Gastrocnemius medialis (tissue), 4 donors: Measurements from ENCODE around the gene PCDHB16. TPM values are rescaled to one million over a fixed set of nuclear protein-coding genes. Genes with fewer than 3 reads are reported as not detected.
A peak's percentile ranks its signal among the peaks of the same experiment; 100 is the strongest.
"Not testable (repeated sequence)": the region's sequence is repeated elsewhere in the genome, so short reads cannot be mapped to it uniquely, and the experiment has no call there.

Experiments used
- ATAC-seq, 2 donors: fragments of 150-250 bp; one replicate each; pipeline ENCODE4 v1.9.1; 2016
- DNase-seq, 2 donors: peaks; one replicate each; pipeline ENCODE4 v3.0.0-alpha.2; 2019
- H3K27ac ChIP-seq, 4 donors: fragments of 200-600 bp; sonication (generic); 1 replicate in 1 of 4; 2 replicates in 3 of 4; pipeline ENCODE4 v1.5.1; 2016 to 2018; ENCODE audit warnings: mild to moderate bottlenecking in 2 of 4, moderate library complexity in 1 of 4
- H3K27me3 ChIP-seq, 3 donors: fragments of 200-600 bp; sonication (generic) in 2 of 3; 1 replicate in 1 of 3; 2 replicates in 2 of 3; pipeline versions ENCODE4 v1.5.1 to v1.6.0; 2016 to 2019; ENCODE audit warnings: mild to moderate bottlenecking in 1 of 3, moderate library complexity in 1 of 3
- H3K36me3 ChIP-seq, 2 donors: fragments of 200-600 bp; sonication (generic) in 1 of 2; one replicate each; pipeline ENCODE4 v1.5.1; 2017 to 2018
- H3K4me1 ChIP-seq, 2 donors: fragments of 200-600 bp; sonication (generic) in 1 of 2; one replicate each; pipeline ENCODE4 v1.5.1; 2016 to 2017; ENCODE audit warnings: mild to moderate bottlenecking in 2 of 2
- H3K4me3 ChIP-seq, 4 donors: fragments of 200-600 bp; sonication (generic) in 3 of 4; 1 replicate in 1 of 4; 2 replicates in 3 of 4; pipeline ENCODE4 v1.5.1; 2016 to 2019; ENCODE audit warnings: mild to moderate bottlenecking in 2 of 4
- H3K9me3 ChIP-seq, 3 donors: fragments of 200-600 bp; sonication (generic) in 2 of 3; 1 replicate in 1 of 3; 2 replicates in 2 of 3; pipeline ENCODE4 v1.5.1; 2016 to 2019
- CTCF ChIP-seq, 5 experiments: fragments of 450-650 bp in 3 of 5; fragments of 200-600 bp in 2 of 5; sonication (generic) in 2 of 5; IDR thresholded peaks in 4 of 5; conservative IDR thresholded peaks in 1 of 5; 1 replicate in 4 of 5; 2 replicates in 1 of 5; pipeline ENCODE4 v1.5.1; 2016 to 2019; ENCODE audit warnings: antibody characterized with exemption in 5 of 5, mild to moderate bottlenecking in 3 of 5, moderate library complexity in 3 of 5
- POLR2A ChIP-seq, 2 donors: fragments of 450-650 bp; IDR thresholded peaks; one replicate each; pipeline ENCODE4 v1.6.1; 2017; ENCODE audit warnings: antibody characterized with exemption in 2 of 2, mild to moderate bottlenecking in 2 of 2, moderate library complexity in 2 of 2
- in situ Hi-C, 4 donors: fragments of 200-750 bp; cut with MboI; loops; one replicate each; pipeline versions ENCODE4 v1.15.0 to v1.8.0; 2017; ENCODE audit warnings: low sequenced_read_pairs in 4 of 4
- intact Hi-C: fragments of 100-400 bp; cut with DNase I; formaldehyde crosslinking; loops from one replicate; pipeline ENCODE4 v1.15.1; 2023; ENCODE audit warnings: low total_unique reads
- total RNA-seq, 4 donors: library from RNA; depleted of rRNA; stranded (reverse); fragments of >200 nt; gene quantifications; one replicate each; pipeline versions ENCODE4 v1.1.0 to v1.2.3, GENCODE V29; 2016

PCDHB16 gene
- total RNA-seq, 4 donors from 2014 or later = 0.87 to 2.5 (median 1.7) TPM

- Histone ChIP-seq H3K27me3 (peaks cover 0 to 17% (median 0%) of the 10 kb centered on the region in 3 donors), H3K9me3 (peaks cover 0 to 8% (median 2%) of the 10 kb centered on the region in 3 donors), H3K36me3 (no peaks in the 10 kb centered on the region), H3K27ac (no peak overlapping the region), H3K4me1 (no peaks in the 10 kb centered on the region), H3K4me3 (no peak overlapping the region)
- TF ChIP-seq CTCF (IDR thresholded peaks at IDR 0.05 in 4 of 5, conservative IDR thresholded peaks at IDR 0.05 in 1 of 5) (no peak), POLR2A (IDR thresholded peaks at IDR 0.05) (no peak)
- in situ Hi-C loops (no loop called here), intact Hi-C loops (no loop called here)
- no peak for DNase-seq
- no peak for ATAC-seq
These were observed 14.2 kb downstream of the PCDHB16 start for GRCh38 chr5:141196363-141196762.

GRCh38 chr5:141199359-141200235 is 17.4 kb downstream of the PCDHB16 start, which contains the start of gene PCDHB11:
PCDHB11 (plus strand) TSS chr5:141199627; CDS start chr5:141199775, 148 bp downstream.
- no peaks in the 10 kb centered on the region for H3K36me3 ChIP-seq
- in situ Hi-C loops (loop anchor here in 2 of 4 donors (25.0 kb wide), 1 partner anchor 363 kb away; no protein-coding TSS in a partner anchor), intact Hi-C loops (no loop called here)
- H3K4me1 ChIP-seq = no peaks in the 10 kb centered on the region
- TF ChIP-seq CTCF (IDR thresholded peaks at IDR 0.05 in 4 of 5, conservative IDR thresholded peaks at IDR 0.05 in 1 of 5) (no peak), POLR2A (IDR thresholded peaks at IDR 0.05) (no peak)
- H3K9me3 ChIP-seq = peaks cover 0 to 8% (median 2%) of the 10 kb centered on the region in 3 donors
- H3K27me3 ChIP-seq = peaks cover 0 to 17% (median 0%) of the 10 kb centered on the region in 3 donors
- peak within 1 kb of the TSS in 2 of 4 donors; percentile 11 to 22 for H3K4me3 ChIP-seq
- DNase-seq = no peak
- no peak within 1 kb of the TSS for H3K27ac ChIP-seq
- ATAC-seq = no peak

- intact Hi-C loops, H3K4me1 ChIP-seq, DNase-seq, H3K4me3 ChIP-seq, ATAC-seq, H3K36me3 ChIP-seq, H3K9me3 ChIP-seq, H3K27ac ChIP-seq: not testable (repeated sequence)
- in situ Hi-C loops = loop anchor here in 2 of 4 donors (25.0 kb wide), 1 partner anchor 361 kb away; no protein-coding TSS in a partner anchor
- H3K27me3 ChIP-seq = peaks cover 0 to 12% (median 0%) of the 10 kb centered on the region in 3 donors
These were observed 18.9 kb downstream of the PCDHB16 start for GRCh38 chr5:141201126-141201525.

GRCh38 chr5:141201646-141202045 is 19.5 kb downstream of the PCDHB16 start:
- H3K4me3 ChIP-seq, H3K27ac ChIP-seq, H3K36me3 ChIP-seq, intact Hi-C loops, DNase-seq, H3K4me1 ChIP-seq, ATAC-seq, H3K9me3 ChIP-seq: not testable (repeated sequence)
- in situ Hi-C loops = loop anchor here in 2 of 4 donors (25.0 kb wide), 1 partner anchor 361 kb away; no protein-coding TSS in a partner anchor
- peaks cover 0 to 13% (median 0%) of the 10 kb centered on the region in 3 donors for H3K27me3 ChIP-seq

GRCh38 chr5:141208478-141208877 is 26.3 kb downstream of the PCDHB16 start, which contains the start of gene PCDHB12:
PCDHB12 (plus strand) TSS chr5:141208719; CDS start chr5:141208908, 189 bp downstream.
- H3K4me1 ChIP-seq = no peaks in the 10 kb centered on the region
- ATAC-seq (no peak), DNase-seq (no peak)
- no peak within 1 kb of the TSS for H3K27ac ChIP-seq
- H3K4me3 ChIP-seq = peak within 1 kb of the TSS in 1 of 4 donors; percentile 27
- peaks cover 0 to 13% (median 0%) of the 10 kb centered on the region in 3 donors for H3K9me3 ChIP-seq
- in situ Hi-C loops = loop anchor here in 2 of 4 donors (25.0 kb wide), 1 partner anchor 354 kb away; no protein-coding TSS in a partner anchor
- H3K27me3 ChIP-seq = peaks cover 0 to 14% (median 11%) of the 10 kb centered on the region in 3 donors
- no peaks in the 10 kb centered on the region for H3K36me3 ChIP-seq
- TF ChIP-seq CTCF (IDR thresholded peaks at IDR 0.05 in 4 of 5, conservative IDR thresholded peaks at IDR 0.05 in 1 of 5) (no peak), POLR2A (IDR thresholded peaks at IDR 0.05) (no peak)
- intact Hi-C loops = no loop called here

- Histone ChIP-seq H3K27me3 (peaks cover 0 to 14% (median 11%) of the 10 kb centered on the region in 3 donors), H3K9me3 (peaks cover 0 to 13% (median 2%) of the 10 kb centered on the region in 3 donors)
- DNase-seq, H3K4me1 ChIP-seq, H3K4me3 ChIP-seq, H3K27ac ChIP-seq, H3K36me3 ChIP-seq, intact Hi-C loops, ATAC-seq: not testable (repeated sequence)
- in situ Hi-C loops = loop anchor here in 2 of 4 donors (25.0 kb wide), 1 partner anchor 352 kb away; no protein-coding TSS in a partner anchor
These were observed 28.1 kb downstream of the PCDHB16 start for GRCh38 chr5:141210281-141210680.

GRCh38 chr5:141210849-141211248 is 28.7 kb downstream of the PCDHB16 start:
- H3K4me3 ChIP-seq, intact Hi-C loops, H3K4me1 ChIP-seq, DNase-seq, H3K27ac ChIP-seq, ATAC-seq, H3K36me3 ChIP-seq: not testable (repeated sequence)
- peaks cover 0 to 13% (median 3%) of the 10 kb centered on the region in 3 donors for H3K9me3 ChIP-seq
- peaks cover 0 to 14% (median 11%) of the 10 kb centered on the region in 3 donors for H3K27me3 ChIP-seq
- in situ Hi-C loops = loop anchor here in 2 of 4 donors (25.0 kb wide), 1 partner anchor 351 kb away; no protein-coding TSS in a partner anchor
